HL-60/S4 treated with retinoic acid at 250 ng/mL for 4 days and 3 days (cell line): ENCODE data around the gene BBS2.
"Not testable (repeated sequence)": the region's sequence is repeated elsewhere in the genome, so short reads cannot be mapped to it uniquely, and the experiment has no call there.

ENCODE experiments used
- in situ Hi-C: fragments of 300-500 bp; cut with MboI; formaldehyde crosslinking; loops from 2 replicates; pipeline ENCODE4 v1.7.0; 2022; ENCODE audit warnings: low sequenced_read_pairs

BBS2 gene

DNA sequence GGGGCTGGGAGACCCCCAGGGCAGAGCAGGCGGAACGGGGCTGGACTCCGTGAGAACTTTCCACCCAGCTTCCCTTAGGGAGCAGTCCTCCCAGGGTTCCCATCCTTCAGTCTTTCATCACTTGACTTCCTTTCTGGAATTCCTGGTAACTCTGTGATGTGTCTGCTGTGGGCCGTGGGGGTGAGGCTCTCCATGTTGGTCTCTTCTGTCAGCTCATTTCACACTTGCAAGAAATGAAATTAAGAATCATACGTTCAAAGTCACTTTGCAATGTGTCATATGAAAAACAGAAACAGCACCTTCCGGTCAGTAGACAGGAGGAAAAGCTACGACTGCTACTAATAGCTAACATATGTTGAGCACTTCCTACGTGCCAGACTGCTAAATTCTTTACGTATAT lies 5.4 kb upstream of the BBS2 start:
- in situ Hi-C loops = no loop called here

DNA sequence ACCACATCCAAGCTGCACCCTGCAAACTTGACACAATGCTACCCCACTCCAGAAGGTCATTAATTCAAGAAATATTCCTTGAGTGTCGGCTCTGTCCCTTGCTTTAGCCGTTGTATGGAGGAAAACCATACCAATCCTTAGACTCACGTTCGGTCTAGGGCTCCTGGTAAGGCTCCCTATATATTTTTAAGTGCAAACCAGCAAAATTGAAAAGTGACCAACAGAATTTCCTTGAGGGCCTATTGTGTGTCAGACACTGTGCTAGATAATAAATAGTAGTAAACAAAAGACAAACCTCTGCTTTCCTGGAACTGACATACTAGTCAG lies 390 bp upstream of the BBS2 start:
- in situ Hi-C loops = no loop called here

- in situ Hi-C loops = no loop called here
These were observed 1.4 kb downstream of the BBS2 start for GRCh38 chr16:56518425-56518824.

DNA sequence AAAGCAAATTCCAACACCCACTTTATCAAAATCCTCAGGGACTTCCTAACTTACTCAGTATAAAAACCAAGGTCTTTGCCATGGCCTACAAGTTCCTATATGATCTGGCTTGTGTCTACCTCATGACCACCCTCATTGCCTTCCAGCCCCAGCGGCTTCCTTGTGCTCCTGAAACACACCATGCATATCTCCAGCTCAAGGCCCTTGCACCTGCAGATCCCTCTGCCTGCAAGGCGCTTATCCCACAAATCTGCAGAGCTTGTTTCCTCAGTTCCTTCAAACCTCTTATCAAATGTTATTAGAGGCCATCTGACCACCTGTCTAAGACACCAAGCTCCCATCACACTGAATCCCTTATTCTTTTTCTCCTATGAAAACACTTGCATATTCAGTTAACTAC lies 2.6 kb downstream of the BBS2 start:
- in situ Hi-C loops = no loop called here

GRCh38 chr16:56515665-56516064 lies 4.2 kb downstream of the BBS2 start:
- in situ Hi-C loops = no loop called here

- in situ Hi-C loops = no loop called here
These were observed 5.0 kb downstream of the BBS2 start for GRCh38 chr16:56514845-56515244.

- in situ Hi-C loops = no loop called here
These were observed 5.9 kb downstream of the BBS2 start for GRCh38 chr16:56513972-56514371.

- in situ Hi-C loops = no loop called here
These were observed 6.7 kb downstream of the BBS2 start for GRCh38 chr16:56513091-56513490.

DNA sequence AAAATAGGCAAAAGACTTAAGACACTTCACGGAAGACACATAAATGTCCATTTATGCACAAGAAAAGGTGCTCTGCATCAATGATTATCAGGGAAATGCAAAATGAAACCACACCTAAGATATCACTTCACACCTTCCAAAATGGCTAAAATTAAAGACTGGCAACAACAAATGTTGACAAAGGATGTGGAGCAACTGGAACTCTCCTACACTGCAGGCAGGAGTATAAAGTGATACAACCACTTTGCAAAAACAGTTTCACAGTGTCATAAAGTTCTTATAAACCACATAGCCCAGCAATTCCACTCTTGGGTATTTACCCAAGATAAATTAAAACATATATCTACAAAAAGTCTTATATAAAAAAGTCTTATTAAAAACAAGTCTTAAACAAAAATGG lies 7.8 kb downstream of the BBS2 start:
- in situ Hi-C loops = no loop called here

DNA sequence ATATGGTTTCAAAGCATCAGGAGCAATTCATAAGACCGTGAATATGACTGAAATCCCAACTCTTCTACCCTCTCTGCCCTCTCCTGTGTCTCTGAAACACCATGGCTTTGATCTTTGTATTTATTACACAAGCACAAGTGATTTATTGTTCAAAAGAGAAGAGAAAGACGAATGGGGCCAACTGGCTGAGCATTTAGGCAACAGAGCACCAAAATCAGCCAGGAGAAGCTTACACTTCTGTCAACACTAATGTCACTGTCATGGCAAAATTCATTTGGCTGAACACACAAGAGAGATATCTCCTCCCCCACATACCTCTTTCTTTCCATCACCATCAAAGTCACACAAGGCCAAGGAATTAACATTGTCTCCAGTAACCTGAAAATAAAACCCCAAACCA lies 9.3 kb downstream of the BBS2 start:
- in situ Hi-C loops = no loop called here

DNA sequence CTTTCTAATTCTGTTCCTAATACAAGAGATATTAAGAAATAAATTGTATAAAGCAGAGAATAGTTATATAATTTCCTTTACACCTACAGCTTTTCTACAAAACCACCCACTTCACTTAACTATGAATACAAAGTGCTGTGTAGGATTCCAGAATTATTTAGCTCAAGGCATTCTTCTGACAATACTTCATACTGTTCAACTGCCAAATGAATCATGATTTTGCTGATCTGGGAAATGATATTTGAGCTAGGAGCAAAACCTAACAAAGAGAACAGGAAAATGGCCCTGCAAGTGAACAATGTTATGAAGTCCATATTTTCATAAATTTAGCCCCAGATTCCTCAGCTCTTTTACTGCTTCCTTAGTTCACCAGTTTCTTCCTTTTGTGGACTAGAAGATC lies 12.9 kb downstream of the BBS2 start:
- in situ Hi-C loops = no loop called here

DNA sequence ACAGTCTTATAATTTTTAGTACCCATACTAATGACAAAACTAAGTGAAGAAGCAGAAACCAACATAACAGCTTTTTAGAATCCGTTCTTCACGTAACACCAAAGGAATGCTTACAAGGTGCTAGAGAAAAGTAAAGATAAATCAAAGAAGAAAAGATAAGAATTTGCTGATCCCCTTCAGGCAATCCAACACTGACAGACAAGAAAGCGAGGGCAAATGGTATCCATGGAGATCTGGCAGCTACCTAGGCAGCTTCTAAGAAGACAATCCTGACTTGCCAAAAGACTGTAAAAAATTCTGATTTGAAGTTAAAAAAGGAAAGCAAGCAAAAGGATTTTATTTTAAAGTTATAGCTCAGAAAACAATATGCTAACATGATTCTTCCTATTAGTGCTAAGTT lies 14.6 kb downstream of the BBS2 start:
- in situ Hi-C loops = no loop called here

GRCh38 chr16:56493815-56494214 lies 26.0 kb downstream of the BBS2 start:
- in situ Hi-C loops = no loop called here

- in situ Hi-C loops = no loop called here
These were observed 26.7 kb downstream of the BBS2 start for GRCh38 chr16:56493126-56493525.

- in situ Hi-C loops = no loop called here
These were observed 28.1 kb downstream of the BBS2 start for GRCh38 chr16:56491657-56492261.

DNA sequence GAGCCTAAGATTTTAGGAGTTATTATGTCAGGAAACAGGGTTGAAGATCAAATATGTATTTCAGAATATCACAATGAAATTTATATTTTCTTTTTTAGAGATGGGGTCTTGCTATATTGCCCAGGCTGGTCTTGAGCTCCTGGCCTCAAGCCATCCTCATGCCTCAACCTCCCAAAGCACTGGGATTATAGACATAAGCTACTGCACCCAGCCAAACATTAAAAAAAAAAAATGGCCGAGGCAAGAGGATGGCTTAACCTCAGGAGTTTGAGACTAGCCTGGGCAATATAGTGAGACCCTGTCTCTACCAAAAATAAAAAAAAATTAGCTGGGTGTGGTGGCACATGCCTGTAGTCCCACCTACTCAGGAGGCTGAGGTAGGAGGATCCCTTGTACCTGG lies 31.0 kb downstream of the BBS2 start:
- in situ Hi-C loops = not testable (repeated sequence)

GRCh38 chr16:56488035-56488434 lies 31.8 kb downstream of the BBS2 start:
- in situ Hi-C loops = no loop called here

GRCh38 chr16:56483394-56483793 lies 36.4 kb downstream of the BBS2 start:
- in situ Hi-C loops = no loop called here

- in situ Hi-C loops = no loop called here
These were observed 37.1 kb downstream of the BBS2 start for GRCh38 chr16:56482683-56483236.

DNA sequence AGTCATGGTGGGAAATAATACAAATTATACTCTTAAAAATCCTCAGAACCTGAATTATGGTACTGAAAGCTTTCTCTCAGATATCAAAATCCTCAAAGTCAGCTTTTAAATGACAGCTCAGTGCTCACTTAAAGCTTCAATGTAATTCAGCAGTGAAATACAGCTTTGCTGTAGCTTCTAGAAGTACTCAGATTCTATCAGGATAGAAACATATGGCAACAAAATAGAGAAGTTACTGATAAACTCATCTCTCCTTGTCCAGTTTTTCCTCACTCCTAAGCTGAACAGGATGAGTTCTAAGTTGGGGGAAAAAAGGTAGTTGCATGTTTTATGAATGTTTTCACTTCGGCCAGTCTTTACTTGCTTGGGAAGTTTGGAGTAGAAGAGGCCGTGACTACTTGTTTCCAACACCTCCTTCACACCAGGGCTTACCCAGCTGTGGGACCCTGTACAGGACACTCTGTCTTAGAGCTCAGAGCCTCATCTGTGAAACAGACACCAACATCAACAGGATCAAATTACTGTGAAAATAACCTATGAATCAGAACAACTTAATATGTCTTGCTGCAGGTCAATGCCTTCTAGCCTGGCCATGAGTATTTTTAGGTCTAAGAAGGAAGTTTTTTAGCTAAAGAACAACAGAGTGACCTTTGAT lies 38.2 kb downstream of the BBS2 start:
- in situ Hi-C loops = no loop called here

GRCh38 chr16:56480776-56481467 lies 38.9 kb downstream of the BBS2 start:
- in situ Hi-C loops = no loop called here

GRCh38 chr16:56479469-56479868 lies 40.4 kb downstream of the BBS2 start:
- in situ Hi-C loops = no loop called here
